Ammon's horn (tissue), 1 donor: ENCODE results near the gene COL23A1.
A peak's percentile ranks its signal among the peaks of the same experiment; 100 is the strongest.

Source experiments
- DNase-seq: peaks from one replicate; pipeline ENCODE4 v3.0.0-alpha.2; 2016; ENCODE audit warnings: low spot score

Gene COL23A1

DNA sequence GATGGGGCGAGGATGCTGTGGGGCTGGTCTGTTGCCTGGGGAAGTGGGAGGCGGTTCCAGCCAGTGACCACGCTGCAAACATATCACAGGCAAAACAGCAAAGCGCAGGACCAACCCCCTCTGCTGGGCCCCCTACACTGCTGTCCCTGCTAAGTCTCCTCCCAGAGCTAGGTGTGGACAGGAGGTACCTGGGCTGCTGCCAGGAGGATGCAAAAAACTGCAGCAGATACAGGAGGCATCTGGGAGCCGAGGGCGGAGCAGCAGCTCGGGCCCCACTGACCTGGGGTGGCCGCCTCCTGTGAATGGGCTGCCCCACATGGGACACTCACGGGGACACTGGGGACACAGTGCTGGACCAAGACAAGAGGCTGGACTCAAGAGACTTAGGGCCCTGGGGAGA lies 309.6 kb downstream of the COL23A1 start:
- DNase-seq = no peak

DNA sequence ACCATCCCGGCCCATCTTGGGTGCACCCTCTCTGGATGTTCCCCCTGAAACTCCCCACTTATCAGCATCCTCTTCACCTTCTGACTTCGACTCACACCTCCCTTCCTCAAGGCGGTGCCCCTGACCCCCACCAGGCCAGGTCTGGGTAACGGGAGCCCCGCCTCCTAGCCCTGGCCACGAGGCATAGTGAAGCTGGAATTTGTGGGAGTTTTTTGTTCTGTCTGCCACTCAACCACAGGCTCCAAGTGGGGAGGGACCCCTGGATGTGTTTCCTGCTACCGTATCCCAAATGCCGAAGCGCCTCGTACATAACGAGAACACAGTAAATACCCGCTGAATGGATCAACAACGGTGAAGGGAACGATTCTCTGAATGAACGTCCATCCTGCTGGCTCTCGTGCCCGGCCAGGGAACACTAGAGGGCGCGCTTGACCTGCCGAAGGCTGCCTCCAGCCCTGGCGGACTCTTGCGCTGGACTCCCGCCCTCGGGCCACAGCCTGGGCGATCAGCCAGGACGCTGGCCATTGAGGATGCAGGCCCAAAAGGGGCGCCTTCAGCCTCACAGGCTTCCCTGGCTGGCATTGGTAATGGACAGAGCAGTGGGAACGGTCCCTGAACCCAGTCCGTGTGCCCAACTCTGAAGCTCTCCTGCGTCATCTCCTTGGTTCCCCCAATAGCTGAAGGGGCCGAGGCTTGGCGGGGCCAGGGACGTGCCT lies 310.3 kb downstream of the COL23A1 start:
- peak; percentile 94 for DNase-seq

DNA sequence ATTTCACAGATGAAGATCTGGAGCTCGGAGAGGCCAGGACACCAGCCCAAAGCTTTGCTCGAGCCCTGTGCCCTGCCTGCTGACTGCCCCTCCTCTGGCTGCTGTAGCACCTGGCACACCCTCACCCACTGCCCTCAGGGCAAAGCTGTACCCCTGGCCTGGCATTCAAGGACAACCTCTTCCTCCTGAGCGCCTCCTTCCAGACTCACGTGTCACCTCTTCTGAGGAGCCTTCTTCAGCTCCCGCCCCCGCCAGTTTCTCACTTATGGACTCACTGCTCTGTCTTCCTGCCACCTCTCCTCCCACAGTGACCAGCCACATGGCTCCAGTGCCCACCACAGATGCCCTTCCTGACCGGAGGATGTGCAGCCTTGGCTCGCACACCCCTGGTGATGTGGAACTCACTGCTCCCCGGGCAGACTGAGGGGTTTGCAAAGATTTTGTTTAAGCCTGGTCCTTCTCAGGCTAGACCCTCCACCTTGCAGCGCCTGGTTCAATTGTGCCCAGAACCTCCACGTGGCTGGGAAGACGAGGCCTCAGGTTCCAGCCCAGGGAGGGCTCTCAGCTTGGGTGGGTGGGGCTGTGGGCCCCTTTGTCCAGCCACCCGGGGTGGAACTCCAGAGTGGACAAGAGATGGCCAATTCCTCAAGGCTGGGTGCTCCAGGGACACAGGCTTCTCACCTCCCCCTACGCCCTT lies 311.0 kb downstream of the COL23A1 start:
- no peak for DNase-seq

DNA sequence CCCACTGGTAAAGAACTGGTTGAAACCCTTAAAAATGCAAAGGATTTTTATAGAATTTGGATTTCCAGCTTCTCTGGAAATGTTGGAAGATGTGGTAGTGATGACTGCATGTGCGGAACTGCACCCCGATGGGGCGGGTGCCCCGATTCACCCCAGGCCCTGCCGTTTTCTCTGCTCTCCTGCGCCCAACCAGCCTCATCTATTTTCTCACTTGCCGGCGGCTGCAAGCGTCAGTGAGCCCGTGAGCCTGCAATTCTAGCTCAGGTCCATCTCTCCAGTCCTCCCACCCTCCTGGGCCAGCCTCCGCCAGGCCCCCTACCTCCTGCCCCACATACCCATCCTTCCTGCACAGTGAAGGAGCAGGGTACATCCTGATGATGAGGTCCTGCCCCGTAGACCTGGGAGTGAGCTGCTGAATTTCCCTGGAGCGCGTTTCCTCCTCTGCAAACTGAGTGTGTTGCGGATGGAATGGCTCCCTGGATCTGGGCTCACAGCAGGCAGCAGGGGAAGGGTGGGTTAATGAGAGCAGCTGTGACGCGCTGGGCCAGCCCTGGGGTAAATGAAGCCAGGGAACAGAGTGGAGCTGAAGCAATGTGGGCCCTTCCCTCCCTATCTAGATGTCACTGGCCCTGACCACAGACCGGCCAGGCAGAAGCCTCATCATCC lies 311.7 kb downstream of the COL23A1 start:
- DNase-seq = no peak

DNA sequence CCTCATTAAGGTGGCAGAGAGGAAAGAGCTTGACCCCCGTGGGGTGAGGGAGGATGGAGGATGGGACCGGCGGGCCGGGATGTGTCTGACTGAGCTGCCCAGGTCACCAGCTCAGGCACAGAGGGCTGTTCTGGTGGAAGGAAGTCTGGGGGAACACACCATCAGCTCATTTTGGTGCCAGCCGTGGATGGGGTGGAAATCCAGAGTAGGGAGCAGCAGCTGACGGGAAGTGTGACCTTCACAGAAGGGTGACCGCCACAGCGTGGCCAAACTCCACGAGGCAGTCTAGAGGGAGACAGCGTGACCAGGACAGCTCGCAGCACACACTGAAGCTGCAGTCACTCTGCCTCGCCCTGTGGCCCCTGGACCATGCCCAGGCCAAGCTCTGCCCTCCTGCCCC lies 312.3 kb downstream of the COL23A1 start:
- DNase-seq = no peak

DNA sequence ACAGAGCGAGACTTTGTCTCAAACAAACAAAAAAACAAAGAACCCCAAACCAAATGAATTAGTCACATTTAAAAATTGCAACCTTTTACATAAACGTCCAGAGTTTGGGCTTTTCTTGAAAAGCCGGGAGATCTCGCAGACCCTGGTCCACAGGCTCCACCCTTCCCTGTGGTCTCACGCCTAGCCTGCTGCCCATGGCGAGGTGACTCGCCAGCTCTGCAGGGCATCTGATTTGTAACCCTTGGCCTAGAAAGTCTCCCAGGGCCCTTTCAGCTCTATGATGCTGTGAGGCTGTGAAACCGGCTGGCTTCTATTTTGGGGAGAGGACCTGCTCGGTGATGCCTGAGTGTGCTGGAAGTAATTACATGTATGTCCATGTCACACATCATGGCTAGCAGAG lies 312.8 kb downstream of the COL23A1 start:
- DNase-seq = no peak

DNA sequence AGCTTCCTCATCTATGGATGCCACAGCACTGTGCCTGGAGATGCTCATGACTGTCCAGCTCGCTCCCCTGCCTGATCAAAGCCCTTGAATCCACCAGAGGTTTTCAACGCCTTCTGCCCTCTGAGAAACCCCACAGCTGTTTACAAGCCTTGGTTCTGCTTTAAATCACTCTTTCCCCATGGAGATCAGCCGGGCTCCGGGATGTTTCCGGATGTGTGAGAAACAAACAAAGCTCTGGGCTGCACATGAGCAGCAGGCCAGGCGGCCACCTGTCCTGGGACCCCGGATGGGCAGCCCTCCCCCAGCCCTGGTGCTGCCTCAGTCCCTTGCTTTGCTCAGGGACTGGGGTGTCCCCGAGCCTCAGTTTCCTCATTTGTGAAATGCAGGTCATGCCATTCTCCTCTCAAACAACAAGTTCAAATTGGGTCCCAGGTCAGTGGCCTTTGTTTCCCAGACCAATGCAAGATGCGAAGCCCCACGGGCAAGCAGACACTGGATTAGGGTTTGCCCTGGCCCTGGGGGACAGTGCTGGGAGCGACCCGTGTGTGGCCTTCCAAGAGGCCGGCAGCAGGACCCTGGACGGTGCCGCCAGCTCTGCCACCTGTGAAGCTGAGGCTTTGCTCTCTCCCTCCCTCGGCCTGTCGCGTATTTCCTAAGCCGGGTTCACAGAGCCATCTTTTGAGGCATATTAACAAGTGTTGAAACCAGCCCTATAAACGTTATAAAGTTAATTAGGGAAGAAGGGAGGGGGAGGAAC lies 315.2 kb downstream of the COL23A1 start:
- no peak for DNase-seq

DNA sequence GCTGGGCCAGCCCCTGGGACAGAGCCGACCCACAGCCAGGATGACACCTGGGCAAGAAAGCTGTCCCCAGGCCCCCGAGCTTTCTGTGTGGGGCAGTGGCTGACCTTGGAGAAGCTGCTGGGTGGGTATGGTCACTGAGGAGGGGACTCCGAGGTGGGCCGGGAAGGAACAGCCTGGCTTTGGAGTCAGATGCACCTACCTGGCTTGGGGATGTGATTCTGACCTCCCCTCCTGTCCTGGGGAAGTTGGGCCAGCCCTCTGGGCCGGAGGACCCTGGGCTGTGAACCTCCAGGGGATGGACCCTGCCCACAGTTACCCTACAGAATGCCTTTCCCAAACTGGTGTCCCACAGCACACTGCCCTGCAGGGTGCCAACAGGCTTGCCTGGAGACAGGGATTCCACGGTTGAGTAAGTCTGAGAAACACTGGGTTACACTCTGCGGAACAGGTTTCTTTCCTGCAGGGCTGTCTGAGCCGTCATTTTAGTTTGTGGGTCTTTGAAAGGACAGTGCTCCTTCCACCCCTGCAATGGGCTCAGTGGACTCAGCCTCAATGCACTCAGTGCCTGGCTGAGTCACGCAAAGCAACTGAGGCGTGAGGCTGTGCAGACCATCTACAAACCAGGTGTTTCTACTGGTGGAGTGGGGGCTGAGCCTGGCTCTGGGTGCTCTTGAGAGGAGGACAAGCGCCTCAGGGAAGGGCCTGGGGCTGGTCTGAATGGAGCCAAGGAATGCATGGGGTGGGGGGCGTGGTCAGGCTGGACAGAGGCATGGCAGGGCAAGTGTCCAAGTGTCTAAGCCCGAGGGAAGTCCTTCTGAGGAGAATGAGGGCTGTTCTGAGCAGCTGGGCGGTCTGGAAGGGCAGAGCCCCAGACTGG lies 316.3 kb downstream of the COL23A1 start:
- no peak for DNase-seq

DNA sequence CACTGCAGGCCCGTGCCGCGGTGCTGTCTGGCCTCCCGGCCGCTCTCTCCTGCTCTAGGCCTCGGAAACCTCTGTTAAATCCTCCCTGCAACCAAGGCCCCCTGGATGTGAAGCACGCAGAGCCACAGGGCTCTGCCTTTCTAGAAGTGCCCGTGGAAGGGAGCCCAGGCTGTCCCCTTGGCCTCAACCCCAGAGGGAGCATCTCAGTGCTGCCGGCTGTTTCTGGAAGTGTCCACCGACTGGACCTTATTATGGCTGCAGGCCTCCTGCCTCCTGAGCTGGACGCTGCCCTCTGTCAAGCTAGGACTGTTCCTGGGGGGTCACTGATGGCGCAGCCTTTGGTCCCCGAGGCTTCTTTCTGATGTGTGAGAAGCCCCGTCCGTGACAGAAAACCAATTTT lies 317.2 kb downstream of the COL23A1 start:
- DNase-seq = no peak

DNA sequence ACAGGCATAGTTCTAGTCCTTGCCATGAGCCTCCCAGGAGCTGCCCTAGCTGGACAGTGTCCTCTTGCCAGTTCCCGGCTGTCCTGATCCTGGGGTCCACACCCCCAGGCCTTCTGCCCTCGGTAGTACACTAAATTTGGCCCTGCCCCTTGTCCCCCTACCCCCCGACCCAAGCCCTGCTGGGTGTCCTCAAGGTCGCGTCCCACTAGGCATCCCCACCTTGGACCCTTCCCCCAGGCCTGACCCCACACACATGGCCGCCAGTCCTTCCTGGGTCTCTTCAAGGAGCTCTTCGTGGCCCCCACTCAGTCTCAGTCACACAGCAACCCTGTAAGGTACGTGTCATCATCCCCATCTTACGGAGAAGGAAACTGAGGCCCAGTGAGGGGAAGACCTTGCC lies 317.6 kb downstream of the COL23A1 start:
- DNase-seq = no peak

DNA sequence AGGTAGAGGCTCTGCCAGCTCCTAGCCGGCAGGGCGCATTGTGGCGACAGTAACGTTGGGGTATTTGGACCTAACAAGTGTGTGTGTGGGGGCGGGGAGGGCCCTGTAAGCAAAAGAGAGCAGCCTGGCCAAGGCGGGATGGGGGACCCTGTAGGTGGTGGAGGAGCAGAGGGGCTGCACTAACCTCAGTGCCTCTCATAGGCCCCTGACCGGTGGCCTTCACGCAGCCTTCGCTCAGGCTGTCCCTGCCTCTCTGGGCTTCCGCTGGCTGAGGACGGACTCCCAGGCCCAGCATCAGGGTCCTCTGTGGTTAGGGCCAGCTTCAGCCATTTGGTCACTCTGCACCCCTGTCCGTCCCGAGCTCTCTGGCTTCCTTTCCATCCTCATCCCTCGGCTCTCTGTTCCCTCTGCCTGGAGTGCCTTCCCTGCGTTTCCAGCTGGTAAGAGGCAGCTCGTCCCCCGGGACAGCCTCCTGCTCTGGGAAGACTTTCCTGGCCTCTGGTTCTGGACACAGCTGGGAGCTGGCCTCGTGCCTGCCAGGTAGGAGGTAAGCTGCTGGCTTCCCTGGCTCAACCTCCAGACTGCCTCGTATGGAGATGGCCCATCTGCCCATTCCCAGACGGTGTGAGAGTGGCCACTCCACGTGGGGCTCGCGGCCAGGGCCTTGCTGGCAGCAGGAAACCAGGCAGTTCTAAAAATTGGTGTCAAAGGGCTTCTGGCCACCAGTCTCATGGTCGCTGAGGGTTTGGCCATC lies 318.3 kb downstream of the COL23A1 start:
- DNase-seq = no peak

DNA sequence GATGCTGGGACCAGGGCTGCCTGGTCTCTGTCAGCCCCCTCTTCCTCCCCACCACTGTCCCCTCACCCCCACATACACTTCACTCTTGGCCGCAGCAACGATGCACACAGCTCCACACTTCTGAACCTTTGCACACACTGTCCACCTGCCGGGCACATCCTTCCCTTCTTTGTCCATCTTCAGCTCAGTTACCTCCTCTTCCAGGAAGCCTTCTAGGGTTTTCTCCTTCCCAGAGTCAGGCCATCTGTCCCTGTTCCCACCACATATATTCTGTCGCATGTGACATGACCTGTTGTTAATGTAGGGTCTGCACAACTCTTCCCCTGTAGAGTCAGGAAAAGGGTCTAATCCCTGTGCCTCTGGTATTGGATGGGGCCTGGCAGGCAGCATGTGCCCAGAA lies 319.0 kb downstream of the COL23A1 start:
- no peak for DNase-seq

DNA sequence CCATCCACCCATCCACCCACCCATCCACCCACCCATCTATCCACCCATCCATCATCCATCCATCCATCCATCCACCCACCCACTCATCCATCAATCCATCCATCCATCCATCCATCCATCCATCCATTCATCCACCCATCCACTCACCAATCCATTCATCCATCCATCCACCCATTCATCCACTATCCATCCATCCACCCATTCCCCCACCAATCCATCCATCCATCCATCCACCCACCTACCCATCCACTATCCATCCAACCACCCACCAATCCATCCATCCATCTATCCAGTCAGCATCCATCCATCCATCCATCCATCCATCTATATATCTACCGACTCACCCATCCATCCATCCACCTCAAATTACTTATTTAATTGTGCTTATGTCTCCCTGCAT lies 320.7 kb downstream of the COL23A1 start:
- no peak for DNase-seq

DNA sequence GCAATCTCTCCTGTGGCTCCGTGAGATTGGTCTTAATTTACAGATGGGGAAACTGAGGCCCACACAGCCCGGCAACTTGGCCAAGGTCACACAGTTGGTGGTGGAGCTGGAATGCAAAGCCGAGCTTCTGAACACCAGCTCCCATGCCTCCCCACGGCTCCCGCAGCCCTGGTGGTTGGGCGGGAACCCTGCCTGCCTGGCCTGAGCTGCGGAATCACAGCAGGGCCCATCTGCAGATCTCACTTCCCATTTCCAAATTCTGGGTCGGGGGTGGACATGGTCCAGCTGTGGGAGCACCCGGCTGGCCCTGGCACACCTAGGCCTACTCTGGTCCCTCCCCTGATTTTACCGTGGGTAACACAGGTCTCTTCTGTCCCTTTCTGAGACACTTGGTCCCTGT lies 322.3 kb downstream of the COL23A1 start:
- DNase-seq = no peak

DNA sequence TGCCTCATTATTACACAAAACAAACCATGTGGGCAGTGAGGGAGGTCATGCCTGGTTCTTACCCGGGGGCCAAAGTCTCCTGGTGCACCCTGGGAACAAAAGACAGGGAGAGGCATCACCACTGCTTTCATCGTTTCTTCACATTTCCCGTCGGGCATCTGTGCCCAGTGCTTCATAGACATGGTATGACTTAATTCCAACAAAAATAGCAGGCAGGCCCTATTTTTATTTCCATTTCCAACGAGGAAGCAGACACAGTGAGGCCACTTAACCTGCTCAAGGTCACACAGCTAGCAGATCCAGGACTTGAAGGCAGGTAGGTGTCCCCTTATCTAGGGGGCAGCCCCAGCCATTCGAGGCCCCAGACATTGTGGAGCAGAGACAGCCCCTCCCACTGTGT lies 322.9 kb downstream of the COL23A1 start:
- no peak for DNase-seq

DNA sequence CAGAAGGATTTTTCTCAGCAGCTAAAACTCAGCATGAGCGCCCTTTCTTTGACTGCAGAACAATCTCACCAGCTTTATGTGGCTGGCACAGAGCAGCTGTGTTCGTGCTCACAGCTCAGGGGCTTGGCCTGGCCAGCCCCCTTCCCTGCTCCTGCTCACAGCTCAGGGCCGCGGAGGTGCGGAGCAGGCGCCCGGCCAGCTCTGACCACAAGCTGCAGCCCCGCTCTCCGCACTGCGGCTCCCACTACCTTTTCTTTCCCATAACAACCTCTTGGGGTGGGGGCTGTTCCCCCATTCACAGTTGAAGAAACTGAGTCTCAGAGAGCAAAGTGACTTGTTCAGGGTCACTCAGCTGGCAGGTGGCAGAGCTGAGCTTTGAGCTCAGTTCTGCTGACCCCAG lies 323.6 kb downstream of the COL23A1 start:
- no peak for DNase-seq

DNA sequence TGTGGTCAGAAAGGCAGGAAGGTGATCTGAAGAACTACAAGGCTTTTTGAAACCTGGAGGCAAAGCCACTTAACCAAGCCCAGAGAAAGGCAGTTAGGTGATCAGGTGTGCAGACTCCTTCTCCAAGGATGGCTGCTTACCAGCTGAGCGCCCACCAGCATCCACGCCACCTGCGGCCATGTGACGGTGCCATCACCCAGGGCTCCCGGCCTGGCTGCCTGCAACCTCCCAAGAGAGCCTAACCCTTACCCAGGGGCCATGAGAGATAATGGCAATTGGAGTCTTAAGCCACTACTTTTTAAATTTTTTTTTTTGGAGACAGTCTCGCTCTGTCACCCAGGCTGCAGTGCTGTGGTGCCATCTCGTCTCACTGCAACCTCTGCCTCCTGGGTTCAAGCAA lies 324.4 kb downstream of the COL23A1 start:
- DNase-seq = no peak

DNA sequence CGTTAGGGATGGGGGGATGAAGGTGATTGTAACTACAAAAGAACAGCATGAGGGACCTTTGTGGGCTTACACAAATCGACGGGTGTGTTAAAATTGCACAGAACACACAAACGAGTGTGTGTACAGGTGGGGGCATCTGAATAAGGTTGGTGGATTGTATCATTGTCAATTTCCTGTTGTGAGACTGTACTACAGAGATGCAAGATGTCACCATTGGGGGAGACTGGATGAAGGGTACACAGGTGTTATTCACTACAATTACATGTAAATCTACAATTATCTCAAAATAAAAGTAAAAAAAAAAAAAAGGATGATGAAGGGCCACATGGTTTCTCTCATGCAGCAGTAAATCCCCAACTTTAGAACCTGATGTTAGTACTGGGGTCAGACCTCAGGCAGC lies 326.1 kb downstream of the COL23A1 start:
- DNase-seq = no peak

DNA sequence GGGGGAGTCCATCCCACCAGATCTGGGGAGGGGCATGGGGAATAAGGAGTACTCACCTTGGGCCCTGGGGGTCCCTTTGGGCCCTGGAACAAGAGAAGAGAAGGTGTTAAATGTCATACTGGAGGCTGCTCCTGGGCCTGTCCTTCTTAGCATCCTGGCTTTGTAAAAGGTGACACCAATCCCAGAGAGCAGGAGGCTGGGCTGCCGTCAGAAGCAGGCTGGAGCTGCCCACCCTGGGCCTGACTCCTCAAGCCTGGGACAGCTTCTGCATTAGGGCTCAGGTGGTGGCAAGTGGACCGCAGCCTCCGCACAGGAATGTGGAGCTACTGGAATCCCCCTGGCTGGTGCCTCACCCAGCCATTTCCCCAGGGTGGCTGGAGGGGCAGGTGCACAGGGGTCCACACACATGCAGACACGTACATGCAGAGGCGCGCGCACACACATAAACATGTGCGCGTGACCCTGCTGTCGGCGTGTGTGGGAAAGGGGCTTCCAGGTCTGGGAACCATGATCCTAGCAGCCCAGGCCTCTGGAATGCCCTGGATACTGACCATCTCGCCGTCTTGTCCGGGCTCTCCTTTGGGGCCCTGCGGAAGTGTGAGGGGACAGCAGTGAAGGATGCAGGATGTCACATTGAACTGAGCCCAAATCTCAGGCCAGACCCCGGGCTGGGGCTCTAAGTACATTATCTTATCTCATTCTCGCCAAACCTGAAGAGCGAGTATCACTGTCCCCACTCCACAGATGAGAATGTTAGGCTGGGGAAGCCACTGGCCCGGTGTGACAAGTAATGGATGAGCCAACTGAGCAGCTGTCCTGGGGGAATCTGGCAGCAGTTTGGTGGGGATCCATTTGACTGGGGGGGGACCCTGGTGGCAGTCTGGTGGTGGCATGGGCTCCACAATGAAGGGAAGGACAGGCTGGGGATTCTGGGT lies 328.3 kb downstream of the COL23A1 start:
- no peak for DNase-seq
